ENCODE measurements around the gene TTC4. TPM values are rescaled to one million over a fixed set of nuclear protein-coding genes. Genes with fewer than 3 reads are reported as not detected.

The TTC4 gene
- polyA plus RNA-seq, 1 of the 3 experiments (the other 2 are of a cell fraction): 17.9 TPM

DNA sequence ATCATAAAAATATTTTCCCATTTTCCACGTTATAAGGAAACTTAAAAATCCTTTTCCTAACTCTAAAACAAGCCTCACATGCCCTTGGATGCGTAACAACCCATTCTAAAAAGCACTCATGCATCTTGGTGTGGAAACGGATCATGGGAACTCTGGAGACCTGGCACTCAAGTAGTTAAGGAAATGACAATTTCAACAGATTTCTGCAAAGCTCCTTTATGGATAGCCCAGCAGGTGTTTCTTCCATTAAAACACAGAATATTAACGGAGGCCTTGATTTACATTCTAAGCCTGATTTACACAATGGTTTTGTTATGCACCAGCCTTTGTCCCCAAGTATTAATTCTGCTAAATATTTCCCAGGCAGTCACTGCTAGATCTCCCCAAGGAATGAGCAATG, 35.8 kb downstream of the TTC4 start:
- CTCF ChIA-PET: interaction anchor here (1.1 to 1.9 kb wide), 2 partner anchors 25 to 204 kb away, joined by 3 to 4 read pairs; partner anchors contain the start of gene ACOT11
- Histone ChIP-seq H4K20me1 (ENCODE audit: insufficient read depth) (no peaks in the 10 kb centered on the region), H2AFZ (ENCODE audit: low read depth) (no peak overlapping the region), H3K9me3 (no peaks in the 10 kb centered on the region), H3F3A (replicated peaks; ENCODE audit: insufficient read depth) (no peaks in the 10 kb centered on the region), H3K36me3 (replicated peaks in 1 of 2; ENCODE audit: control insufficient read depth in 1 of 2, insufficient read depth in 2 of 2, low read length in 1 of 2) (peaks cover 0 to 3% of the 10 kb centered on the region in 2 experiments), H3K79me2 (ENCODE audit: insufficient read depth) (no peaks in the 10 kb centered on the region), H3K4me2 (no peak overlapping the region), H3K27me3 (ENCODE audit: insufficient read depth) (no peaks in the 10 kb centered on the region), H3K9ac (no peak overlapping the region), H3K4me3 (ENCODE audit: low read depth in 2 of 2, low read length in 1 of 2) (no peak overlapping the region), H3K4me1 (ENCODE audit: control insufficient read depth in 1 of 2, insufficient read depth in 2 of 2, low read depth in 1 of 2, low read length in 1 of 2) (peaks cover 0 to 2% of the 10 kb centered on the region in 2 experiments; a peak in 1 of 4 replicates), H3K9me2 (no peaks in the 10 kb centered on the region), H3K27ac (ENCODE audit: low read depth in 2 of 2, low read length in 1 of 2) (no peak overlapping the region)
- no peak for TF ChIP-seq FOXM1 (IDR thresholded peaks at IDR 0.05; ENCODE audit: low read depth)
- TF ChIP-seq TAF1 (IDR thresholded peaks at IDR 0.05; ENCODE audit: borderline replicate concordance, low read depth, low read length): no peak
- POLR2A ChIA-PET: no interaction called here
- WGBS (ENCODE audit: low lambda C conversion rate): 69% methylated on average over 4 of the region's 4 CpGs
- no peak for DNase-seq

GRCh38 chr1:54754045-54754444, 38.4 kb downstream of the TTC4 start:
- Histone ChIP-seq H4K20me1 (ENCODE audit: insufficient read depth) (no peaks in the 10 kb centered on the region), H3K9ac (no peak overlapping the region), H3K27me3 (ENCODE audit: insufficient read depth) (no peaks in the 10 kb centered on the region), H3K4me2 (no peak overlapping the region), H3F3A (replicated peaks; ENCODE audit: insufficient read depth) (no peaks in the 10 kb centered on the region), H3K36me3 (replicated peaks in 1 of 2; ENCODE audit: control insufficient read depth in 1 of 2, insufficient read depth in 2 of 2, low read length in 1 of 2) (peaks cover 4 to 27% of the 10 kb centered on the region in 2 experiments), H3K9me2 (no peaks in the 10 kb centered on the region), H3K27ac (ENCODE audit: low read depth in 2 of 2, low read length in 1 of 2) (no peak overlapping the region), H3K4me3 (ENCODE audit: low read depth in 2 of 2, low read length in 1 of 2) (no peak overlapping the region), H3K9me3 (no peaks in the 10 kb centered on the region), H3K79me2 (ENCODE audit: insufficient read depth) (no peaks in the 10 kb centered on the region), H3K4me1 (ENCODE audit: control insufficient read depth in 1 of 2, insufficient read depth in 2 of 2, low read depth in 1 of 2, low read length in 1 of 2) (peaks cover 0 to 2% of the 10 kb centered on the region in 2 experiments; a peak in 1 of 4 replicates), H2AFZ (ENCODE audit: low read depth) (no peak overlapping the region)
- POLR2A ChIA-PET: no interaction called here
- TF ChIP-seq JUND (IDR thresholded peaks at IDR 0.05): no peak
- no peak for TF ChIP-seq REST (IDR thresholded peaks at IDR 0.05; ENCODE audit: low read depth, low read length)
- 100% methylated on average over 10 of the region's 22 CpGs for WGBS (ENCODE audit: low lambda C conversion rate)
- CTCF ChIA-PET: no interaction called here
- DNase-seq: no peak

GRCh38 chr1:54754486-54755285, 39.0 kb downstream of the TTC4 start:
- no peaks in the 10 kb centered on the region for H3K9me2 ChIP-seq
- H3K27ac ChIP-seq (ENCODE audit: low read depth in 2 of 2, low read length in 1 of 2): no peak overlapping the region
- POLR2A ChIA-PET: interaction anchor here (1.4 kb wide), 1 partner anchor 22 kb away, joined by 3 read pairs; no protein-coding TSS in a partner anchor
- no peak overlapping the region for H3K4me2 ChIP-seq
- no peak overlapping the region for H3K4me3 ChIP-seq (ENCODE audit: low read depth in 2 of 2, low read length in 1 of 2)
- CTCF ChIA-PET: no interaction called here
- H3K27me3 ChIP-seq (ENCODE audit: insufficient read depth): no peaks in the 10 kb centered on the region
- H3K9me3 ChIP-seq: no peaks in the 10 kb centered on the region
- peaks cover 4 to 27% of the 10 kb centered on the region in 2 experiments for H3K36me3 ChIP-seq (replicated peaks in 1 of 2; ENCODE audit: control insufficient read depth in 1 of 2, insufficient read depth in 2 of 2, low read length in 1 of 2)
- peaks cover 0 to 2% of the 10 kb centered on the region in 2 experiments; a peak in 1 of 4 replicates for H3K4me1 ChIP-seq (ENCODE audit: control insufficient read depth in 1 of 2, insufficient read depth in 2 of 2, low read depth in 1 of 2, low read length in 1 of 2)
- H3K79me2 ChIP-seq (ENCODE audit: insufficient read depth): no peaks in the 10 kb centered on the region
- H3F3A ChIP-seq (replicated peaks; ENCODE audit: insufficient read depth): no peaks in the 10 kb centered on the region
- TF ChIP-seq IRF3 (IDR thresholded peaks at IDR 0.05; ENCODE audit: low read depth, low read length): no peak
- no peak overlapping the region for H2AFZ ChIP-seq (ENCODE audit: low read depth)
- H4K20me1 ChIP-seq (ENCODE audit: insufficient read depth): no peaks in the 10 kb centered on the region
- no peak overlapping the region for H3K9ac ChIP-seq
- 93% methylated on average over 15 of the region's 25 CpGs for WGBS (ENCODE audit: low lambda C conversion rate)
- DNase-seq: no peak
